22Rv1 (cell line): Measurements from ENCODE around the gene EIF2B1.

ENCODE experiments used
- CTCF ChIP-seq: fragments of 450-650 bp; IDR thresholded peaks from 2 replicates; pipeline ENCODE4 v1.5.1; 2017; ENCODE audit warnings: mild to moderate bottlenecking
- ZFX ChIP-seq: fragments of 450-650 bp; IDR thresholded peaks from 2 replicates; pipeline ENCODE4 v1.6.1; 2017; ENCODE audit warnings: antibody characterized with exemption, borderline replicate concordance

GRCh38 chr12:123599310-123599709 is 34.2 kb downstream of the EIF2B1 start:
- TF ChIP-seq CTCF (no peak), ZFX (no peak)
